Measurements from ENCODE around the gene INPP4B. TPM values are rescaled to one million over a fixed set of nuclear protein-coding genes. Genes with fewer than 3 reads are reported as not detected.

Gene INPP4B
- total and polyA plus RNA-seq, 2 of the 4 experiments (the other 2 are of a cell fraction) = 1.8 to 14.0 TPM

DNA sequence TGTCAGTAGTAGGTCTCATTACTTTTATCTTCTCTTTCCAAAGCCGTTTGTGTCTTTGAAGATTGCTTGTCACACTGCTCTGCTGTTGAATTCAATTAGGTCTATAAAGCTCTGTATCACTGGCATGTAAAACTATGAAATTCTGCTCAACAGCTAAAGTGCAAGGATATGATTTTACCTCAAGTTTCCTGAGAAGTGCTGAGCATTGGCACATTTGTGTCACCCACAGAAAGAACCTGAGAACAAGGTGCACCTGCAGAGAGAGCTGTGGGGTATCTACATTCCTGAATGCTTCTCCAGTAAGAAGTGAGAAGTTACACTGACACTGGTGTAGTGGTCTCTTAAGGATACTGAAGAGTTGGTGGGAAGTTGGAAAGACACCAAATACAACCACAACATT lies 274.0 kb downstream of the INPP4B start:
- Histone ChIP-seq H3K4ac (ENCODE audit: low read depth, low read length) (no peak overlapping the region), H2BK20ac (ENCODE audit: low read depth, low read length) (no peak overlapping the region), H3K36me3 (ENCODE audit: control insufficient read depth, insufficient read depth, low read length) (no peaks in the 10 kb centered on the region), H2AK9ac (replicated peaks; ENCODE audit: low read depth, low read length, poor library complexity) (no peak overlapping the region), H2AFZ (replicated peaks; ENCODE audit: low read length, poor library complexity) (no peak overlapping the region), H3K27ac (ENCODE audit: insufficient read depth, low read length) (no peak overlapping the region), H3K79me1 (ENCODE audit: low read depth in 1 of 2, low read length in 2 of 2) (no peaks in the 10 kb centered on the region), H3K9me3 (ENCODE audit: control insufficient read depth, insufficient read depth, low read length) (no peaks in the 10 kb centered on the region), H3K4me2 (ENCODE audit: low read depth, low read length) (no peak overlapping the region), H3K9ac (ENCODE audit: low read depth, low read length) (no peak overlapping the region), H3K14ac (replicated peaks; ENCODE audit: low read depth, low read length) (no peak overlapping the region), H4K20me1 (ENCODE audit: insufficient read depth, low read length) (no peaks in the 10 kb centered on the region), H2AK5ac (ENCODE audit: low read depth, low read length) (no peak overlapping the region), H3K4me1 (ENCODE audit: control insufficient read depth, insufficient read depth, low read length) (no peaks in the 10 kb centered on the region), H4K8ac (ENCODE audit: low read depth in 2 of 2, low read length in 2 of 2) (no peak overlapping the region), H3K9me1 (ENCODE audit: insufficient read depth, low read length) (peaks cover 2% of the 10 kb centered on the region; the same call in 1 of the 2 replicates), H2BK5ac (ENCODE audit: low read depth, low read length, poor library complexity, severe bottlenecking) (no peak overlapping the region), H4K91ac (ENCODE audit: insufficient read depth, low read depth, low read length) (no peak overlapping the region), H3K4me3 (ENCODE audit: insufficient read depth, low read depth, low read length) (no peak overlapping the region), H2BK120ac (ENCODE audit: low read depth, low read length) (no peak overlapping the region), H4K5ac (ENCODE audit: low read depth, low read length) (no peak overlapping the region), H3K56ac (ENCODE audit: extremely low read depth, insufficient read depth, low read length) (no peak overlapping the region), H3K27me3 (ENCODE audit: control insufficient read depth, insufficient read depth, low read length) (no peaks in the 10 kb centered on the region), H3K23ac (ENCODE audit: low read depth, low read length) (no peak overlapping the region), H2BK15ac (ENCODE audit: low read depth, low read length) (no peak overlapping the region), H3K18ac (ENCODE audit: low read depth, low read length) (no peak overlapping the region)
- in situ Hi-C loops (cut with MboI; ENCODE audit: low sequenced_read_pairs) (no loop called here), dilution Hi-C loops (cut with HindIII; ENCODE audit: low sequenced_read_pairs, unreplicated experiment) (no loop called here), intact Hi-C loops (cut with micrococcal nuclease) (no loop called here)
- POLR2A ChIA-PET (ENCODE audit: unreplicated experiment) = no interaction called here
- WGBS, 2 experiments (ENCODE audit: extremely low coverage in 2 of 2, insufficient read length in 1 of 2) = no CpG with 5 or more reads among the region's 1 CpG
- TF ChIP-seq, protein P1, sequence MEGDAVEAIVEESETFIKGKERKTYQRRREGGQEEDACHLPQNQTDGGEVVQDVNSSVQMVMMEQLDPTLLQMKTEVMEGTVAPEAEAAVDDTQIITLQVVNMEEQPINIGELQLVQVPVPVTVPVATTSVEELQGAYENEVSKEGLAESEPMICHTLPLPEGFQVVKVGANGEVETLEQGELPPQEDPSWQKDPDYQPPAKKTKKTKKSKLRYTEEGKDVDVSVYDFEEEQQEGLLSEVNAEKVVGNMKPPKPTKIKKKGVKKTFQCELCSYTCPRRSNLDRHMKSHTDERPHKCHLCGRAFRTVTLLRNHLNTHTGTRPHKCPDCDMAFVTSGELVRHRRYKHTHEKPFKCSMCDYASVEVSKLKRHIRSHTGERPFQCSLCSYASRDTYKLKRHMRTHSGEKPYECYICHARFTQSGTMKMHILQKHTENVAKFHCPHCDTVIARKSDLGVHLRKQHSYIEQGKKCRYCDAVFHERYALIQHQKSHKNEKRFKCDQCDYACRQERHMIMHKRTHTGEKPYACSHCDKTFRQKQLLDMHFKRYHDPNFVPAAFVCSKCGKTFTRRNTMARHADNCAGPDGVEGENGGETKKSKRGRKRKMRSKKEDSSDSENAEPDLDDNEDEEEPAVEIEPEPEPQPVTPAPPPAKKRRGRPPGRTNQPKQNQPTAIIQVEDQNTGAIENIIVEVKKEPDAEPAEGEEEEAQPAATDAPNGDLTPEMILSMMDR (conservative IDR thresholded peaks at IDR 0.05; ENCODE audit: low read depth, low read length) = no peak
- no peak for TF ChIP-seq FOS (IDR thresholded peaks at IDR 0.05; ENCODE audit: low read depth, low read length)
- no peak for TF ChIP-seq POLR2A (IDR thresholded peaks at IDR 0.05; ENCODE audit: low read depth, low read length)
- TF ChIP-seq MAZ (IDR thresholded peaks at IDR 0.05; ENCODE audit: borderline replicate concordance, low read depth, low read length) = no peak
- TF ChIP-seq, protein P2, sequence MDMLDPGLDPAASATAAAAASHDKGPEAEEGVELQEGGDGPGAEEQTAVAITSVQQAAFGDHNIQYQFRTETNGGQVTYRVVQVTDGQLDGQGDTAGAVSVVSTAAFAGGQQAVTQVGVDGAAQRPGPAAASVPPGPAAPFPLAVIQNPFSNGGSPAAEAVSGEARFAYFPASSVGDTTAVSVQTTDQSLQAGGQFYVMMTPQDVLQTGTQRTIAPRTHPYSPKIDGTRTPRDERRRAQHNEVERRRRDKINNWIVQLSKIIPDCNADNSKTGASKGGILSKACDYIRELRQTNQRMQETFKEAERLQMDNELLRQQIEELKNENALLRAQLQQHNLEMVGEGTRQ (IDR thresholded peaks at IDR 0.05; ENCODE audit: low read depth, low read length) = no peak
- TF ChIP-seq RAD21 (IDR thresholded peaks at IDR 0.05; ENCODE audit: low read length) = no peak
- TF ChIP-seq NFE2L2 (IDR thresholded peaks at IDR 0.05; ENCODE audit: low read depth, low read length) = no peak
- no peak for TF ChIP-seq CEBPB (IDR thresholded peaks at IDR 0.05; ENCODE audit: low read depth, low read length)
- no peak for TF ChIP-seq CHD1 (IDR thresholded peaks at IDR 0.05; ENCODE audit: low read depth, low read length)
- ATAC-seq (ENCODE audit: low read depth) = no peak
- no TSS peak for BruUV-seq (replicated peaks)
- no peak for DNase-seq
- CTCF ChIA-PET = no interaction called here
